Activated CD8-positive, alpha-beta memory T cell treated with anti-CD3 and anti-CD28 coated beads for 4 hours (primary cell): Measurements from ENCODE around the gene DDR1.

Experiments
- DNase-seq, 2 donors: peaks; one replicate each; pipeline ENCODE4 v3.0.0-alpha.2; 2020; ENCODE audit warnings: low read depth in 2 of 2

The DDR1 gene

DNA sequence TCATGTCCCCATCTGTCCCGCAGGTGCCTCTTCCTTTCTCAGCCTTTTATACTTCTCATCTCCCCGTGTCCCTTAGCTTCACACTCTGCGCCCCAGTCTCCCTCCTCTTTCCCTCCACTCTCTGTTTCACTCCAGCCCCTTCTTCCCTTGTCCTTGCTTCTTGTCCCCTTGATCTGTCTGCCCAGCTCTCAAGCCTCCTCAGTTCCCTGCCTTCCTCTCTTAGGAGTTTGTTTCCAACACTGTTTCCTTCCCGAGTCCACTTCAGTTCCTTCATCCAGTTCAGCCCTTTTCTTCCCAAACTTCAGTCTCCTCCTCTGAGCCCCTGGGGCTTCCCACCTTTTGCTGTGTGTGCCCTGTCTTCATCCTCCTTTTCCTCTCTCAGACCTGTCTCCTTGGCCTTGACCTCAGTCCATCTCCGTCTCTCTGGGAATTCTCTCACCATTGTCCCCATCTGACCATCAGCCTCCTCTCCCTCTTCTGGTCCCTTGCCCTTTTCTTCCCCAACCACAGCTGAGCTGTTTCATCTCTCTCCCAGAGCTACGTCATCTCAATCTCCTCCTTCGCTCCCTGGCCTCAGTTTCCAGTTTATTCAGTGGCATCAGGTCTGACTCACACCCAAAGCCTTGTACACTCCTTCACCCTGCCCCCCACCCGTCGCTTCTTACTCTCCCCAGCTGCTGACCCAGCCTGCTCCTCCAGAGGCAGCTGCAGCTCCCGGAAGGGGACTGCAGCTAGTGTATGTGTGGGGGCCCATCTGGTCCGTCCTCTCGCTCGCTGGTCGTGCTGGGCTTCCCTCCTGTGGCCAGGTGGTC is 2.7 kb upstream of the DDR1 start:
- DNase-seq: no peak

DNA sequence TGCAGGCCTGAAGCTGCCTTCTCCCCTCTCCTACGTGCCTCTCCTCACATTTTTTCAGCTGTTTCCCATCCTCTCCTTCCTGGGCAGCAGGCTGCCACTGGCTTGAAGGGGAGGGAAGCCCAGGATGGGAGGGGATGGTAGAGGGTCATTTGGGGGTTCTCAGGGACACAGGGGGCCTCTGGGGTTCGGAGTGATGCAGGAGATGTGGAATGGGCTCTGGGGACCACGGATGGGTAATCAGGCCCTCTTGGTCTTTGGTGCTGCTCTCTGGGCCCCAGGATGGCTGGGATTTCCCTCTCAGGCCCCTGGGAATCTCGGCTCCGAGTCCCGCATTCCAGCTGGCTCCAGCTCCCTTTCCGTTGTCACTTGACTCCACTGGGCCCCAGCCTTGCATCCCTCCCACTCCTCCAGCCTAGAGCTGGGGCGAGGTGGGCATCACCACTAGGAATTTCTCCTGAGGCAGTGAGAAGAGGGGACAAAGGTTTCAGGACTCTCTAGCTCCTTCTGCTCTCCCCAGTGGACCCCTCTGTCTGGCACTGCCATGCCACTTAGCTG is 2.0 kb upstream of the DDR1 start:
- DNase-seq: no peak

DNA sequence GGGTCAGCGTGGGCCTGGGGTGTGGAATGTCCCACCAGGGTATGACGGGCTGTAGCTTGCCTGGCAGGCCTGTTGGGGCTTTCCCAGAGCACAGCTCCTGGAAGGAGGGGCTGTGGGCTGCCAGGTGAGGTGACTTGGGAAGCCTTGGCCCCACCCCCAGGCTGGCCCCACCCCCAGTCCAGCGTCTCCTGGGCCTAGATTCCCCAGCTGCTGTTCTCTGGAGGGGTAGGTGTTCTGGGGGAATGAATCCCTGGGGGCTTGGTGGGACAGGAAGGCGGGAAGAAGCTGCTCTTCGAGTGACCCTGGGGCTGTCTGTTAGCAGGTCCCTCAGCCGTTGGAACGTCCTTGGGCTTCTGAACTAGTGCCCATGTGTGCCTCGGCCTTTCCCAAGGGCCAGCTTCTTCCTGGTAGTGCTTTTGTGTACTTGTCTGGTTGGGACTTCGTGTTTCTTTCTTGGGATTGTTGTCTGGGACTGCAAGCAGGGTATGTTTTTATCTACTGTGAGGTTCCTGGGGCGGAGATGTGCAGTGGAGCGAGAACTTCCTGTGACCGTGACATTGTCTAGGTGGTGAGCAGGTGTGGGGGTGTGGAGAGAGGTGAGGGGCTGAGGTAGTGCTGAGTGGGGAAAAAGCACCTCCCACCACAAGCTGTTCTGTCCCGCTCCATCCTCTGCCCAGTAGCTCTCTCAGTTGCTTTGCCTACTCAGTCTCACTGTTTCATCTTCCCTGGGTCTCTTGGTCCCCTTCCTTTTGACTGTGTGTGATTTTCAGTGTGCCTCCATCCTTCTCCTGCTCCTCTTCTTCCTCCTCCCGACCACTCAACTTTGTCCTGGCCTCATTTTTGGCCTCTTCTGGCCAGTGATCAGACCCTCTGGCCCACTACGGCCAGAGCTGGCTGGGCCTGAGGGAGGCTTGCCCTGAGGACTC is 1.3 kb upstream of the DDR1 start:
- DNase-seq: no peak

DNA sequence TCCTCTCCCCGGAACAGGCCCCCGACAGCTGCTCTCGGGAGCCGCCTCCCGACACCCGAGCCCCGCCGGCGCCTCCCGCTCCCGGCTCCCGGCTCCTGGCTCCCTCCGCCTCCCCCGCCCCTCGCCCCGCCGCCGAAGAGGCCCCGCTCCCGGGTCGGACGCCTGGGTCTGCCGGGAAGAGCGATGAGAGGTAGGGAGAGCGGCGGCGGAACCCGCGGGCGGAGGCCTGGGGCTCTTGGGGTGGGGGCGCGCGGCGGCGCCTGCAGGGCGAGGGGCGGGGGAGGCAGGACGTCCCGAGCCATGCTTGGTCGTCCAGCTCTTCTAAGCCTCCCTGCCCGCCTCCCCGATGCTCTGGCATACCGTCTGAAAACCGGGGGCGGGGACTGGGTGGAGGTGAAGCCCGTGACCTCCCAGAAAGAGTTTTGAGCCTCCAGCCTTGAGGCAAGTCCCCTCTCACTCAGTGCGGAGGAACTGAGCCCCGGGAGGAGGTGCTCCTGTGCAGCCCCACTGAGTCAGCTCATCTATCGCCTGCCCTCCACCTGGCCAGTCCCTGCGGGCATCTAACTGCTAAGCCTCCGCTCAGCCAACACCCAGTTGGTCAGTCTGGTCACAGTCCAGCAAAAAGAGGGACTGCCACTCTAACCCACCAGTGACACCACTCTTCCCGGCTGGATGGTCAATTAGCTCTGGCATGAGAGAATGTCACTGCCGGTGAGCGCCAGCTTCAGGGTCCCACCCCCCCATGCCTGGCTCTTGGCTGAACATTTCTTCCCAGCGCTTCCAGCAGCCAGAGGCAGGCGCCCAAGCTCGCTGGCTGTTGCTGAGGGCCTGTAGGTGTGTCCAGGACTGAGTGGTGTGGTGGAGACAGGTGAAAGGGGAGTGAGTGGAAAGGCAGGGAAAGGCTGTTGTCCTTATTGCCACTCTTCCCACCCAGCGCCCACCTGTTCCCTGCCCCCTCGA is 482 bp downstream of the DDR1 start:
- DNase-seq: no peak

DNA sequence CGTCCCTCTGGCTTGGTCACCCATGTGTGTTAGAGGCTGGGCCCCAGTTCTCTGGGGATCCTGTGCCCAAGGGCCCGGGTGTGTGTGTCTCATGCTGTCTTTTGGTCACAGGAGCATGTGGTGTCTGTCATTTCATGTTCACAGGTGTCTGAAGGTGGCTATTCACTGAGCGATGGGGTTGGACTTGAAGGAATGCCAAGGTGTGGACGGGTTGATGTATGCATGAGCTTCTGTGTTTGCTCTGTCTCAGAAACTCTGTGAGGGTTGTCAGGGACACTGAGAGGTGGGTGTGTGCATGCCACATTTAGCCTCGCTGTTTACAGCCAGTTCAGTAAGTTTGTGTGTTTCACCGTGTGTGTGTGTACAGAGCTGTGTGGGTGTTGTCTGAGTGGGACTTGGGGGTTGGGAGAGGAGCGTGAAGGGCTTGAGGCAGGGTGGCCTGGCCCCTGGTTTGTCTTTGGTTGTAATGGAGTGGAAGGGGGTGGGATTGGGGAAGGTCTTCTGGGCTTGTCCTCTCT is 1.2 kb downstream of the DDR1 start:
- no peak for DNase-seq

DNA sequence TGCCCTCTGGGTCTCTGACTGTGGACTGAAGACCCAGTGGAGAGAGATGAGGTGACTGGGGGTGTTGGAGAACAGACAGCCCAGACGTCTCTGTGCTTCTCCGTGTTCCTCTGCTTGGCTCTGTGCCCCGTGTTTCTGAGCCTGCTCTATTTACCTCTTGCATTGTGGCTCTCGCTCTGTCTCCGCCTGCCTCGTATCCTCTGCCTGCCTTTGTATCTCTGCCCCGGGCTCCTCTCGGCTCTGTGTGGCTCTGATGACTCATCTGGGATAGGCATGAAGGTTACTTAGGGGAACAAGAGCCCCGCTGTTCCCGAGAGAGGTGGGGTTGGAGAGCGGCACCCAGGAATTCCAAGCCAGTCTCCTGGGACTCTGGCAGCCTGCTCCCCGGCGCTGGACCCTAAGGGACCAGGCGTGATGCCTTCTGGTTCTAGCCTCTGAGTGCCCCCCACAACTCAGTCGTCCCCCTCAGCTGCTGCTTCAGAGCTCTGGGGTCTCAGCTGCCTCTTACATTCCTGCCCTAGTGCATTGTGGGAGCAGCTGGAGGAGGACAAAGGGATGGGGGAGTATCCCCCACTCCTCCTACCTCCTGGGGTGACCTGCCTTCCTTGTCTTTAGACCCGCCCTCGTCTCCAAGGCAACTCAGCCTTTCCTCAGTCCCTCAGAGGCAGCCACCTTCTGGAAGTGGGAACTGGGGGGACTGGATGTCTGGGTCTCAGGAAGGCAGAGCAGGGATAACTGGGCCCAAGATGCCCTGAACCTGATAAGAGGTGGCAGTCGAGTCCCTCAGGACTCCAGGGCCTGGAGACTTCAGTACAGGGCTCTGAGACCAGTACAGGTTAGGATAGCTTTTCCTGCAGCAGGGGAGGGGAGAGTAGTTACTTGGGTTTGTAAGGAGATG is 1.9 kb downstream of the DDR1 start:
- DNase-seq: no peak

DNA sequence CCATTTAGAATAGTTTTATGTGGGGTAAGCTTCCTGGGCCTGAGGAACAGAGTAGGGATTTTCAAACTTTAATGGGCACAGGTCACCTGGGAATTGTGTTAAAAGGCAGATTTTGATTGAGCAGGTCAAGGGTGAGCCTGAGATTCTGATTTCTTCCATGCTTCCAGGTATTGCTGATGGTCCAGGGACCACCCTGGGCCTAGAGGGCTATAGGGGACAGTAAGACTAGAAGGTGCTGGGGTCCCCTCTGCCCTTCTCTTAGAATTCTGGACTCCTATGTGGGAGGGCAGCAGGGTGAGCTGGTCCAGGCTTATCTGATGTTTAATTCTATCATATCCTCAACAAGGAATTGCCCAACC is 2.6 kb downstream of the DDR1 start:
- DNase-seq: no peak

DNA sequence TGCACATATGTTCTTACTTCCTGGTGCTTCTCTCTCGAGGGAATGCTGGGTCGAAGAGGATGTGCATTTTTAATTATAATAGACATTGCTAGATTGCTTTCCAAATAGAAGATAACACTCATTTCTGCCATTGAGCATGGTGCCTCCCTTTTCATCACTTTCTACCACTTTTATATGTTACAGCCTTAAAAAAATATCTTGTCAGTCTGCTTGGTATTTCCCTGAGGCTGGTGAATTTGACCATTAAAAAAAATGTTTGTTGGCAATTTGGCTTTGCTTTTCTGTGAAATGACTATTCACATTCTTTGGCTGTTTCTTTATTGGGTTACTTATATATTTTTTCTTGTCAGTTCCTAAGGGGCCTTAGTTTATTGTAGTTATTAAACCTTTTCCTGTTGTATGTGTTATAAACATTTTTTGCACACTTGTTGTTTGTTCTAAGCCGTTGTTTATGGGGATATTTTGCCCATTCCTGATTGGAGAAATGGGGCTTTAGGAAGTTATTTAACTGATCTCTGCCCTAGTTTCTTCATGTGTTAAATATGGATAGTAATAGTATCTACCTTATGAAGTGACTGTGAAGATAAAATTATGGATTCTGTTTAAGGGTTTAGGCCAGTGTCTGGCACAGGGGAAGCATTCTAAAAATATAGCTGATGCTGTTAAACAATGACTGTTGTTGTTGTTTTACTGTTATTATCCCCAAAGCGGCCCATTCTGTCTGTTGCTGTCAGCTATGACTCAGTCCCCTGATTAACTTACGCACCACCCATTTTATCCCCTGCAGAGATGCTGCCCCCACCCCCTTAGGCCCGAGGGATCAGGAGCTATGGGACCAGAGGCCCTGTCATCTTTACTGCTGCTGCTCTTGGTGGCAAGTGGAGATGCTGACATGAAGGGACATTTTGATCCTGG is 3.8 kb downstream of the DDR1 start:
- no peak for DNase-seq

DNA sequence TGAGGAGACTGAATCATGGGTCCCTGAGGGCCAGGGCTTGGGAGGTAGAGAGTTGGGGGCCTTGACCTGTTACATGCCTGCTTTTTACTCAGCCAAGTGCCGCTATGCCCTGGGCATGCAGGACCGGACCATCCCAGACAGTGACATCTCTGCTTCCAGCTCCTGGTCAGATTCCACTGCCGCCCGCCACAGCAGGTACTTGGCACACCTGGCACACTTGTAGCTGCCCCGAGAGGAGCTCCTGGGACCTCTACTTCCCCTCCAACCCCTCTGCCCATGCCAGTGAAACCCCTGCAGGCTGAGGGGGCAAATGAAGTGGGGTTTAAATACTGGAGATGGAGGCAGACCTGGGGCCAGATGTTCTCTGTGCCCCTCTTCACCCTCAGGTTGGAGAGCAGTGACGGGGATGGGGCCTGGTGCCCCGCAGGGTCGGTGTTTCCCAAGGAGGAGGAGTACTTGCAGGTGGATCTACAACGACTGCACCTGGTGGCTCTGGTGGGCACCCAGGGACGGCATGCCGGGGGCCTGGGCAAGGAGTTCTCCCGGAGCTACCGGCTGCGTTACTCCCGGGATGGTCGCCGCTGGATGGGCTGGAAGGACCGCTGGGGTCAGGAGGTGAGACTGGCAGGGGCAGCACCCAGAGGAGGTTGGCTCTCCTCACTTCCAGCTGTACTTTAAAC is 4.6 kb downstream of the DDR1 start:
- DNase-seq: no peak

DNA sequence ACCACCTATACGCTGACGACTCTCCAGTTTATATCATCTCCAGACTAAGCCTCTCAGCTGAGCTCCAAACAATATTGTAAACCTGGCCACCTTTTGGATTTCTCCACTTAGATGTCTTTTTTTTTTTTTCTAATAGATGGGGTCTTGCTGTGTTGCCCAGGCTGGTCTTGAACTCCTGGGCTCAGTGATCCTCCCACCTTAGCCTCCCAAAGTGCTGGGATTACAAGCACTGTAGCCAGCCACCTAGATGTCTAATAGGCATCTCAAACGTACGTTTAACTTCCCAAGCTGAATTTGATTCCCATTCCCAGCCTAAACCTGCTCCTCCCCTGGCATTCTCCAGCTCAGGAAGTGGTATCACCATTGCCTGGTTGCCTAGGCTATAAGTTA is 5.2 kb downstream of the DDR1 start:
- no peak for DNase-seq

DNA sequence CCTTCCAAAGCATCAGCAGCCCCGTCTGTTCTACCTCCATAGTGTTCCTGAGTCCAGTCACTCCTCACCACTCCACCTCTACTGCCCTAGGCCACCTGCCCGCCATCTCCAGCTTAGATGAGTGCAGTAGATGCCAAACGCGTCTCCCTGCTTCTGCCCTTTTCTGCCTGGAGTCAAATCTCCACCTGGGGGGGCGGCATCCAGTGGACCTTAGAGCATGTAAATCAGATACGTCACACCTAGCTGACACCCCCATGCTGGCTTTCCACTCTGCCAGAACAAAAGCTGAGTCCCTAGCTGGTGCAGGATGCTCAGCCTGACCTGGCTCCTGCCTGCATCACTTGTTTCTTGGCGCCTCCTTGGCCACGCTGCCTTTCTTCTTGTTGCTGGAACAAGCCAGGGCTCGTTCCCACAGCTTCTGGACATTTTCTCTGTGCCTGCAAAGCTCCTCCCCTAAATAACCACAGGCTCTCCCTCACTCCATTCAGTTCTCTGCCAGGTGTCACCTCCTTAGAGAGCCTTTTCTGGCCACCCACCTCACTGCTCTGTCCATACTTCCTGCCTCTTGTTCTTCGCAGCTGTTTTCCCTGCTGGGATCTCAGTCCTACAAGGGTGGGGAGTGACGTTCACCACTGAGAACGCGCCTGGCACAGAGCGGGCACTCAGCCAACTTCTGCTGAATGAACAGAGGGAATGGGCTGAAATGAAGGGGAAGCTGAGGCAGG is 5.8 kb downstream of the DDR1 start:
- no peak for DNase-seq

DNA sequence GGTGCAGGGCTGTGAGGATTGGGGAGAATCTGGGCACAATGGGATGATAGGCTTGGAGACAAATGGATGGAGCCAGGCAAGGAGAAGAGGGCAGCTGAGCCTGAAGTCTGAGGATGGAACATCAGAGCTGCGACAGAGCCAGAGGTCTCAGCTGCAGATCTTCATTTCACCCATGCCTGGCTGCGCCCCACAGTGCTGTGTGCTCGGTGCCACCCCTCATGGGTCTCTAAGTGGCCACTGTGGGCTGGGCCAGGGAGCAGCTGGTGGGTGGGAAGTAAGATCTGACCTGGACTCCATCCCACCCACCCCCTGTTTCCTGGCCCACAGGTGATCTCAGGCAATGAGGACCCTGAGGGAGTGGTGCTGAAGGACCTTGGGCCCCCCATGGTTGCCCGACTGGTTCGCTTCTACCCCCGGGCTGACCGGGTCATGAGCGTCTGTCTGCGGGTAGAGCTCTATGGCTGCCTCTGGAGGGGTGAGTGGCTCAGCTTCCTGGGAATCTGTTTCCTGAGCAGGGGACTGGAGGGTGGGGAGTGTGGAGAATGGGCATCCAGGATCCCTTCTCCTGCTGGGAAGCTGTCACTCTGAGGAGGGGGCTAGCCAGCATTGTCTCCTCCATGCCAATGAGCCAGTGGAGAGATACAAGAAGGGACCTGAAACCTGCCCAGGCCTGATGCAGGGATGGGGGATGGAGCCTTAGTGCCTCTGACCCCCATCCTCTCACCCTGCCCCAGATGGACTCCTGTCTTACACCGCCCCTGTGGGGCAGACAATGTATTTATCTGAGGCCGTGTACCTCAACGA is 6.5 kb downstream of the DDR1 start:
- no peak for DNase-seq

DNA sequence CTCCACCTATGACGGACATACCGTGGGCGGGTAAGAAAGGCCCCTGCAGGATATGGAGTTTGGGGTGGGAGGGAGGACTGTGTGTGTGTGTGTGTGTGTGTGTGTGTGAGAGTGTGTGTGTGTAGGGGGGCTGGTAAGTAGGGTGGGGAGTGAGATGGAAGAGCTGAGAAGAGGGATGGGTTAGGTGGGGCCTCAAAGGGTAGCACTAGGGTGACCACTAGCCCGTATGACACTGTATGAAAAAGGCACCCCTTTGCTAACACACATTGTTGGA is 7.1 kb downstream of the DDR1 start:
- DNase-seq: no peak

DNA sequence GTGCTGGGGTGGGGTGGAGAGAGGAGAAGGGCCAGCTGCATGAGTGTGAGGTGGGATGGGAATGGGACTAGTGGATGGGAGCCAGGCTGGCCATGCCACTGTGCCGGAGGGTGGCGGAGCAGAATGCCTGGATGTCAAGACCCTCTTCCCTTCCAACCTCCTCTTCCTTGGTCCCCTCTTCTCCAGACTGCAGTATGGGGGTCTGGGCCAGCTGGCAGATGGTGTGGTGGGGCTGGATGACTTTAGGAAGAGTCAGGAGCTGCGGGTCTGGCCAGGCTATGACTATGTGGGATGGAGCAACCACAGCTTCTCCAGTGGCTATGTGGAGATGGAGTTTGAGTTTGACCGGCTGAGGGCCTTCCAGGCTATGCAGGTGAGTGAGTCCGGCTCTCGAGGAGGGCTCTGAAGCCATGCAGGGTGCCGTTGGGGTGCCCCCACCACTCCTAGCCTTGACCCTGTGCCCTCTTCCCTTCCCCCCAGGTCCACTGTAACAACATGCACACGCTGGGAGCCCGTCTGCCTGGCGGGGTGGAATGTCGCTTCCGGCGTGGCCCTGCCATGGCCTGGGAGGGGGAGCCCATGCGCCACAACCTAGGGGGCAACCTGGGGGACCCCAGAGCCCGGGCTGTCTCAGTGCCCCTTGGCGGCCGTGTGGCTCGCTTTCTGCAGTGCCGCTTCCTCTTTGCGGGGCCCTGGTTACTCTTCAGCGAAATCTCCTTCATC is 7.7 kb downstream of the DDR1 start:
- no peak for DNase-seq

DNA sequence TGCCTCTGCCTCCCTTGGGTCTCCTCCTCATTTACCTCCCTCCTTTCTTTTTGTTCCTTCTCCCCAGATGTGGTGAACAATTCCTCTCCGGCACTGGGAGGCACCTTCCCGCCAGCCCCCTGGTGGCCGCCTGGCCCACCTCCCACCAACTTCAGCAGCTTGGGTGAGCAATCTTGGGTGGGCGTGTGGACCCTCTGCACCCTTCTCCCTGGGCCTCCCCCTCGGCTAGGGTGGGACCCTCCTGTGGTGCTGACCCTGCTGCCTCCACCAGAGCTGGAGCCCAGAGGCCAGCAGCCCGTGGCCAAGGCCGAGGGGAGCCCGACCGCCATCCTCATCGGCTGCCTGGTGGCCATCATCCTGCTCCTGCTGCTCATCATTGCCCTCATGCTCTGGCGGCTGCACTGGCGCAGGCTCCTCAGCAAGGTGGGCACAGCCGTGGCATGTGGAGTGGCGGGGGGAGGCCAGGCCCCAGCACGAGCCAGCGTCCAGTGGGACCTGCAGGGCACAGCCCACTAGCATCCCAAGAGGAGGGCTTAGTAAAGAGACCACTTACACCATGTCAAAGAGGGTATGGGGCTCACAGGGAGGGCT is 8.8 kb downstream of the DDR1 start:
- no peak for DNase-seq

DNA sequence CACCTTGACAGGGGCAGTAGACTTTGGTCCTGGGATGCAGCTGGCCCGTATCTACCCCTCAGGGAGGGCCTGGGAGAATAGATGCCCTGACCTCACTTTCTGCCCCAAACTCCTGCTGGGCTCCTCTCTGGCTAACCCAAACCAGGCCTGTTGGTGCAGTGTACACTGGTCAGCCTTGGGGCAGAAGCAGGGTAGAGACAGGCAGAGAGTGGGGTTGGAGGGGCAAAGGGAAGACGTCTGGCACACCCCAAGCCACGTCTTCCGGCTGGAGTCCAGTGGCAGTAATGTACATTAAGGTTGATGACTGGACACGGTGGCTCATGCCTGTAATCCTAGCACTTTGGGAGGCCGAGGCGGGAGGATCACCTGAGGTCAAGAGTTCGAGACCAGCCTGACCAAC is 9.3 kb downstream of the DDR1 start:
- DNase-seq: no peak
